Left ventricle myocardium superior (tissue), 1 donor: ENCODE measurements around the gene SERPINA4. TPM values are rescaled to one million over a fixed set of nuclear protein-coding genes. Genes with fewer than 3 reads are reported as not detected.
A peak's percentile ranks its signal among the peaks of the same experiment; 100 is the strongest.
"Not testable (repeated sequence)": the region's sequence is repeated elsewhere in the genome, so short reads cannot be mapped to it uniquely, and the experiment has no call there.

Source experiments
- ATAC-seq: fragments of 200-7000 bp; cut with Tn5 transposase; one replicate; pipeline ENCODE4 v1.9.1; 2020; ENCODE audit warnings: mild to moderate bottlenecking, moderate library complexity
- DNase-seq: peaks from one replicate; pipeline ENCODE4 v3.0.0-alpha.2; 2020
- intact Hi-C: fragments of 100-400 bp; cut with micrococcal nuclease; formaldehyde crosslinking; loops from one replicate; pipeline ENCODE4 v1.11.0; 2022
- total RNA-seq: library from RNA; stranded (reverse); fragmentation: NEBNext Ultra II Directional; extraction: Animal tissue kit (Norgen Biotek cat#: 25700); gene quantifications from one replicate; pipeline ENCODE4 v1.2.1, GENCODE V29; 2021
- donor health status: DM: no; HTN: yes; CAD: no; lungs with severe emphysema.

The SERPINA4 gene
- total RNA-seq, 1 donor from 2014 or later, result not detected

DNA sequence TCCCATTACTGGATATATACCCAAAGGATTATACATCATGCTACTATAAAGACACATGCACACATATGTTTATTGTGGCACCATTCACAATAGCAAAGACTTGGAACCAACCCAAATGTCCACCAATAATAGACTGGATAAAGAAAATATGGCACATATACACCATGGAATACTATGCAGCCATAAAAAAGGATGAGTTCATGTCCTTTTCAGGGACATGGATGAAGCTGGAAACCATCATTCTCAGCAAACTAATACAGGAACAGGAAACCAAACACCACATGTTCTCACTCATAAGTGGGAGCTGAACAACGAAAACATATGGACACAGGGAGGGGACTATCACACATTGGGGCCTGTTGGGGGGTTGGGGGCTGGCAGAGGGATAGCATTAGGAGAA, 47.7 kb downstream of the SERPINA4 start:
- ATAC-seq, DNase-seq, intact Hi-C loops: not testable (repeated sequence)

DNA sequence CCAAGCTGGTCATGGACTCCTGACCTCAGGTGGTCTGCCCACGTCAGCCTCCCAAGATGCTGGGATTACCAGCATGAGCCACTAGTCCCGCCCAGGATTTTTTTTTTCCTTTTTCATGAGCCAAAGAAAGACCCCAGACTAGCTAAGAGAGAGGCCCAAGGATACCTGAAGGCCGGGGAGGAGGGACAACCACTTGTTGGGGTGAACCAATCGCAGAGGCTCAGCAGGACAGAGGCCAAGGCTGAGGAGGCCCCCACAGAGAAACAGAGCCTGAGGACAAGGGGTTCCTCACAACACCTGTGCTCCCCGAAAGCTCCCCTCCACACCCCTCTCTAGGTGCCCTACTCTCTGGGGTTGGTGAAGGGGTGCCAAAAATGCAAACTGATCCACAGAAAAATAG, 49.9 kb downstream of the SERPINA4 start:
- no peak for ATAC-seq
- no peak for DNase-seq
- intact Hi-C loops, result no loop called here

GRCh38 chr14:94612174-94612573, 50.9 kb downstream of the SERPINA4 start, which contains the start of gene SERPINA3:
Gene SERPINA3, plus strand, starts transcription at chr14:94612391. Its CDS starts 2,051 bp downstream, at chr14:94614442.
- no peak for DNase-seq
- intact Hi-C loops, result no loop called here
- peak; percentile 73 for ATAC-seq

GRCh38 chr14:94612580-94613554, 51.6 kb downstream of the SERPINA4 start:
- ATAC-seq, result peak; percentile 83
- intact Hi-C loops, result no loop called here
- DNase-seq, result peak; percentile 62

- no peak for DNase-seq
- no peak for ATAC-seq
- intact Hi-C loops, result no loop called here
Observed at GRCh38 chr14:94613720-94614644, 52.7 kb downstream of the SERPINA4 start.

DNA sequence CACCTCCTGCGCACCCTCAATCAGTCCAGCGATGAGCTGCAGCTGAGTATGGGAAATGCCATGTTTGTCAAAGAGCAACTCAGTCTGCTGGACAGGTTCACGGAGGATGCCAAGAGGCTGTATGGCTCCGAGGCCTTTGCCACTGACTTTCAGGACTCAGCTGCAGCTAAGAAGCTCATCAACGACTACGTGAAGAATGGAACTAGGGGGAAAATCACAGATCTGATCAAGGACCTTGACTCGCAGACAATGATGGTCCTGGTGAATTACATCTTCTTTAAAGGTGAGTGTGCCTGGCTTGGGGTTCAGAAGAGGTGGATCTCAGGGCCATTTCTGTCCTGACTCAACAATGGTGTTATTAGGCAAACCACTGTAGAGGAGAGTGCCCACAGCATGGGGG, 53.6 kb downstream of the SERPINA4 start:
- intact Hi-C loops, result no loop called here

GRCh38 chr14:94615254-94615653, 54.0 kb downstream of the SERPINA4 start:
- ATAC-seq, result no peak
- intact Hi-C loops, result no loop called here
- no peak for DNase-seq

More for the DNA sequence above, 53.6 kb downstream of the SERPINA4 start:
- ATAC-seq, result no peak
- DNase-seq, result no peak

GRCh38 chr14:94615823-94616570, 54.8 kb downstream of the SERPINA4 start:
- DNase-seq, result no peak
- intact Hi-C loops, result no loop called here
- no peak for ATAC-seq

DNA sequence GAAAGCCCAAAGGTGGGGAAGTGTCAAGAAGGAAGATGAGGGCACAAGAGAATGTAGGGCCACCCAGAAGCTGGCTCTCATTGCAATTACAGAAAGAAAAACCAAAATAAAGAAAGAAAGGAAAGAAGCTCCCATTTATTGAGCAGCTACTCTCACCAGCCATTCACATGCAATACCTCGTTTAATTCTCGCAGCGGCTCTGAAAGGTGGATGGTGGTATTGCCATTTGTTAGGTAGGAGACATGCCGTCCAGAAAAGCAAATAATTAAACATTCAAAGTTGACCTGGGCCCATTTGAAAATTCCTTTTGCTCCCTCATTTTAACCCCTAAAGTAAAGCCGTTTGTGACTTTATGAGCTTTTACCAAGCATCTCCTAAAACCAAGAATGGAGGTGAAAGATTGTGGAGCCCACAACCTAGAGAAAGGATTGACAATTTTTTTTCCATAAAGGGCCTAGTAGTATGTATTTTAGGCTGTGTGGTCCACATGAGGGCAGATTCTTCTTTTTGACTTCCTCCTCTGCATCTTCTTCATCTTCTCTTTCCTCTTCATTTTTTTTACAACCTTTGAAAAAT, 56.2 kb downstream of the SERPINA4 start:
- ATAC-seq, result no peak
- intact Hi-C loops, result no loop called here
- no peak for DNase-seq

GRCh38 chr14:94617988-94618822, 57.0 kb downstream of the SERPINA4 start:
- intact Hi-C loops, result no loop called here
- DNase-seq (no peak), ATAC-seq (no peak)

DNA sequence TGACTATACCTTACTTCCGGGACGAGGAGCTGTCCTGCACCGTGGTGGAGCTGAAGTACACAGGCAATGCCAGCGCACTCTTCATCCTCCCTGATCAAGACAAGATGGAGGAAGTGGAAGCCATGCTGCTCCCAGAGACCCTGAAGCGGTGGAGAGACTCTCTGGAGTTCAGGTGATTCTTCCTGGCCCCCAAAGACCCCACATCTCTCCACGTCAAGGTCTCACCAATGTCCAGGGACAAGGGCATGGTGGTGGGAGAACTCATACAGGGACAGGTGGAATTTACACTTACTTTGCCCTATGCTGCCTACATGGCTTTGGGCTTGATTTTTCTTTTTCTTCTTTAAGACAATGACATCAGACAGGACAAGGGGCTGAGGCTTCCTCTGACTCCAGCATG, 58.1 kb downstream of the SERPINA4 start:
- ATAC-seq (no peak), DNase-seq (no peak)
- intact Hi-C loops, result no loop called here

Other genes starting within 250 kb of the SERPINA4 start
- gene SERPINA6, start 238.1 kb upstream of the SERPINA4 start, total RNA-seq, result not detected
- gene SERPINA2, start 194.7 kb upstream of the SERPINA4 start, total RNA-seq, result not detected
- 7.7 TPM for gene SERPINA1, start 172.8 kb upstream of the SERPINA4 start, total RNA-seq
- not detected for gene SERPINA11, start 108.6 kb upstream of the SERPINA4 start, total RNA-seq
- gene SERPINA9, start 85.2 kb upstream of the SERPINA4 start, total RNA-seq, result not detected
- gene SERPINA12, start 52.0 kb upstream of the SERPINA4 start, total RNA-seq, result not detected
- gene SERPINA5, start 20.0 kb downstream of the SERPINA4 start, total RNA-seq, result 4.0 TPM
- 63.5 TPM for gene SERPINA3, start 50.9 kb downstream of the SERPINA4 start, total RNA-seq
- gene GSC, start 208.7 kb downstream of the SERPINA4 start, total RNA-seq, result 0.20 TPM